Spleen (tissue), 7 donors: ENCODE results near the gene GSS.

Source experiments
- POLR2A ChIP-seq, 3 donors: fragments of 450-650 bp; IDR thresholded peaks; one replicate each; pipeline ENCODE4 v1.5.1; 2017; ENCODE audit warnings: antibody characterized with exemption in 3 of 3, mild to moderate bottlenecking in 1 of 3
- TF ChIP-seq, protein P1 (sequence below), 11 experiments: fragments of 200-600 bp in 7 of 11; fragments of 450-650 bp in 4 of 11; sonication (generic) in 4 of 11; IDR thresholded peaks in 8 of 11; conservative IDR thresholded peaks in 3 of 11; 1 replicate in 7 of 11; 2 replicates in 4 of 11; pipeline versions ENCODE4 v1.4.0 to v1.8.0; 2016 to 2021; ENCODE audit warnings: antibody characterized with exemption in 11 of 11, inconsistent platforms in 4 of 11, mild to moderate bottlenecking in 1 of 11
- donor health status: DM: no; HTN: no; CAD: no; lungs with moderate emphysema.
- donor health status: DM: no; HTN: no; CAD: no.
- donor health status: DM: no; HTN: no; CAD: no.

DNA sequence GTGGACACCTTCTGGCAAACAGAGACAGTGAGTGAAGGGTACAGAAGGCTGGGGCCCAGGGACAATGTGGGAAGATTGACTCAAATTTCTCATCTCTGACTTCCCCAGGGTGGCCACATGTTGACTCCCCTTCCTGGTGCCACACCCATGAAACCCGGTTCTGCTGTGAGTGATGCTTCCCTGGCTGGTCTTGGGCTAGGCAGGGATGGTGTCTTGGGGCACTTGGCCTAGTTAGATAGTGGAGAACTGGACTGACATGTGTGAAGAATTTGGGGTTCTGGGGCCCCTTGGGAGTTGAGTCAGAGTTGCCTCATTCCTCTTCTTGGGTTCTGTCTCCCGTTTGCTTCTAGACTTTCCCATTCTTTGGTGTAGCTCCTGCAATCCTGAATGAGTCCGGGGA lies 34.2 kb downstream of the GSS start:
- TF ChIP-seq POLR2A (IDR thresholded peaks at IDR 0.05) = no peak
- TF ChIP-seq, protein P1, sequence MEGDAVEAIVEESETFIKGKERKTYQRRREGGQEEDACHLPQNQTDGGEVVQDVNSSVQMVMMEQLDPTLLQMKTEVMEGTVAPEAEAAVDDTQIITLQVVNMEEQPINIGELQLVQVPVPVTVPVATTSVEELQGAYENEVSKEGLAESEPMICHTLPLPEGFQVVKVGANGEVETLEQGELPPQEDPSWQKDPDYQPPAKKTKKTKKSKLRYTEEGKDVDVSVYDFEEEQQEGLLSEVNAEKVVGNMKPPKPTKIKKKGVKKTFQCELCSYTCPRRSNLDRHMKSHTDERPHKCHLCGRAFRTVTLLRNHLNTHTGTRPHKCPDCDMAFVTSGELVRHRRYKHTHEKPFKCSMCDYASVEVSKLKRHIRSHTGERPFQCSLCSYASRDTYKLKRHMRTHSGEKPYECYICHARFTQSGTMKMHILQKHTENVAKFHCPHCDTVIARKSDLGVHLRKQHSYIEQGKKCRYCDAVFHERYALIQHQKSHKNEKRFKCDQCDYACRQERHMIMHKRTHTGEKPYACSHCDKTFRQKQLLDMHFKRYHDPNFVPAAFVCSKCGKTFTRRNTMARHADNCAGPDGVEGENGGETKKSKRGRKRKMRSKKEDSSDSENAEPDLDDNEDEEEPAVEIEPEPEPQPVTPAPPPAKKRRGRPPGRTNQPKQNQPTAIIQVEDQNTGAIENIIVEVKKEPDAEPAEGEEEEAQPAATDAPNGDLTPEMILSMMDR (IDR thresholded peaks at IDR 0.05 in 8 of 11, conservative IDR thresholded peaks at IDR 0.05 in 3 of 11) = no peak
